Measurements from ENCODE around the gene ADAMTS12. TPM values are rescaled to one million over a fixed set of nuclear protein-coding genes. Genes with fewer than 3 reads are reported as not detected.

The ADAMTS12 gene
- total RNA-seq, 1 experiment from 2014 or later: 0.18 TPM

DNA sequence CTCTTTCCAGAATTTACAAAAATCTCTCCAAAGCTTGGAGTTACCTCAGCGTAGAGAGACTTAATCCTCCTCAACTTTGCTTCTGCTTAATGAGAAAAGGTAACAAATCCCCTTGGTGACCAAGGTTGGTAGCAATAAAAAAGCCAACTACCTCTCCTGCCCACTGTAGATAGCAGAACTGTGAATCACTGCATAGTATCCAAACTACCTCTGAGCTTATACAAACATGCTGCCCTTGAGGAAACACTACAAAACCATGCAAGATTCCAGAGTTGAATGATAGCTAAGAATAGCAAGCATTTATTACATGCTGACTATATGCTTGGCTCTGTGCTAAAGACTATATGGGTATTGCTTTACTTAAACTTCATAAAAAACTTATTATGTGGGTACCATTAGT lies 2.8 kb upstream of the ADAMTS12 start:
- BruUV-seq (replicated peaks): no TSS peak
- ATAC-seq: peak; percentile 96
- intact Hi-C loops (cut with micrococcal nuclease): no loop called here
- Histone ChIP-seq H3K9me2 (replicated peaks; ENCODE audit: low read length) (no peaks in the 10 kb centered on the region), H3K4me2 (ENCODE audit: low read length) (peak overlapping the region; percentile 38), H3K27ac (ENCODE audit: low read length) (peak overlapping the region; percentile 33), H3F3A (ENCODE audit: low read length, unreplicated experiment) (no peaks in the 10 kb centered on the region), H3K9ac (ENCODE audit: low read length) (no peak overlapping the region), H3K79me2 (ENCODE audit: low read length) (no peaks in the 10 kb centered on the region), H3K36me3 (ENCODE audit: low read depth, low read length) (no peaks in the 10 kb centered on the region), H3K4me3 (ENCODE audit: low read length) (no peak overlapping the region), H2AFZ (ENCODE audit: low read length) (no peak overlapping the region), H3K4me1 (ENCODE audit: insufficient read depth, low read length) (peaks cover 32% of the 10 kb centered on the region), H4K20me1 (ENCODE audit: low read length) (no peaks in the 10 kb centered on the region), H3K27me3 (ENCODE audit: low read length) (no peaks in the 10 kb centered on the region), H3K9me3 (ENCODE audit: low read length) (no peaks in the 10 kb centered on the region)
- ChIA-PET CTCF (no interaction called here), POLR2A (ENCODE audit: unreplicated experiment) (no interaction called here)
- TF ChIP-seq EZH2phosphoT487 (IDR thresholded peaks at IDR 0.05; ENCODE audit: borderline replicate concordance, low read length) (no peak), EZH2 (IDR thresholded peaks at IDR 0.05; ENCODE audit: low read length, unreplicated experiment) (no peak), CTCF (conservative IDR thresholded peaks at IDR 0.05; ENCODE audit: low read depth, low read length) (no peak)
- DNase-seq: peak; percentile 89

- no peak overlapping the region for H3K4me3 ChIP-seq (ENCODE audit: low read length)
- H3K27me3 ChIP-seq (ENCODE audit: low read length): no peaks in the 10 kb centered on the region
- no peak for TF ChIP-seq EZH2 (IDR thresholded peaks at IDR 0.05; ENCODE audit: low read length, unreplicated experiment)
- TF ChIP-seq EZH2phosphoT487 (IDR thresholded peaks at IDR 0.05; ENCODE audit: borderline replicate concordance, low read length): no peak
- TF ChIP-seq CTCF (conservative IDR thresholded peaks at IDR 0.05; ENCODE audit: low read depth, low read length): no peak
- intact Hi-C loops (cut with micrococcal nuclease): no loop called here
- H3K4me1 ChIP-seq (ENCODE audit: insufficient read depth, low read length): peaks cover 32% of the 10 kb centered on the region
- POLR2A ChIA-PET (ENCODE audit: unreplicated experiment): no interaction called here
- ATAC-seq (peak; percentile 39; the same call in 1 of the 2 replicates), DNase-seq (peak; percentile 91)
- H3K9me2 ChIP-seq (replicated peaks; ENCODE audit: low read length): no peaks in the 10 kb centered on the region
- BruUV-seq (replicated peaks): no TSS peak
- no peaks in the 10 kb centered on the region for H3F3A ChIP-seq (ENCODE audit: low read length, unreplicated experiment)
- no peaks in the 10 kb centered on the region for H4K20me1 ChIP-seq (ENCODE audit: low read length)
- CTCF ChIA-PET: no interaction called here
- H3K27ac ChIP-seq (ENCODE audit: low read length): no peak overlapping the region
- H3K9ac ChIP-seq (ENCODE audit: low read length): no peak overlapping the region
- no peak overlapping the region for H3K4me2 ChIP-seq (ENCODE audit: low read length)
- no peak overlapping the region for H2AFZ ChIP-seq (ENCODE audit: low read length)
- H3K79me2 ChIP-seq (ENCODE audit: low read length): no peaks in the 10 kb centered on the region
- H3K36me3 ChIP-seq (ENCODE audit: low read depth, low read length): no peaks in the 10 kb centered on the region
- H3K9me3 ChIP-seq (ENCODE audit: low read length): no peaks in the 10 kb centered on the region
Measured at GRCh38 chr5:33892620-33893137, 889 bp upstream of the ADAMTS12 start.

DNA sequence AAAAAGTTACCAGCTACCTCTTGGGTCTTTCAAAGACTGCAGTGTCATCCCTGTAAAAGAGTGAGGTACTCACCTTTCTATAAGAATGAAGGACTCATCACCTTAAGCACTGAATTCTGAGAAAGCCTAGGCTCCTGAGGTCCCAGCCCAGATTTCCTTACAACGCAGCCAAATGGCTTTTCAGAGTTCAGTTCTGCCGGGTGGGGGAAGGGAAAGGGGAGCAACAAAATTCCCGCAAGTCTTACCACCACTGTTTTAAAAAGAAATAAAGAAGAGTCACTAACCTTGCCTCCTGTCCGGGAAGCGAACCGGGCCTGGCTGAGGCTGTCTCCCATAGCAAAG lies 373 bp downstream of the ADAMTS12 start:
- no peaks in the 10 kb centered on the region for H3K27me3 ChIP-seq (ENCODE audit: low read length)
- ATAC-seq: no peak
- no peak overlapping the region for H3K27ac ChIP-seq (ENCODE audit: low read length)

More for the DNA sequence above, 373 bp downstream of the ADAMTS12 start:
- no peaks in the 10 kb centered on the region for H3F3A ChIP-seq (ENCODE audit: low read length, unreplicated experiment)
- H2AFZ ChIP-seq (ENCODE audit: low read length): no peak overlapping the region
- H3K9me3 ChIP-seq (ENCODE audit: low read length): no peaks in the 10 kb centered on the region
- no peak for DNase-seq
- no peaks in the 10 kb centered on the region for H3K36me3 ChIP-seq (ENCODE audit: low read depth, low read length)
- no peaks in the 10 kb centered on the region for H4K20me1 ChIP-seq (ENCODE audit: low read length)
- no peak overlapping the region for H3K9ac ChIP-seq (ENCODE audit: low read length)
- H3K79me2 ChIP-seq (ENCODE audit: low read length): no peaks in the 10 kb centered on the region
- peaks cover 32% of the 10 kb centered on the region for H3K4me1 ChIP-seq (ENCODE audit: insufficient read depth, low read length)
- no TSS peak for BruUV-seq (replicated peaks)
- CTCF ChIA-PET: no interaction called here
- H3K4me2 ChIP-seq (ENCODE audit: low read length): no peak overlapping the region
- POLR2A ChIA-PET (ENCODE audit: unreplicated experiment): no interaction called here
- no peak overlapping the region for H3K4me3 ChIP-seq (ENCODE audit: low read length)
- H3K9me2 ChIP-seq (replicated peaks; ENCODE audit: low read length): no peaks in the 10 kb centered on the region
- intact Hi-C loops (cut with micrococcal nuclease): no loop called here
- TF ChIP-seq EZH2 (IDR thresholded peaks at IDR 0.05; ENCODE audit: low read length, unreplicated experiment): no peak
- no peak for TF ChIP-seq EZH2phosphoT487 (IDR thresholded peaks at IDR 0.05; ENCODE audit: borderline replicate concordance, low read length)
- no peak for TF ChIP-seq CTCF (conservative IDR thresholded peaks at IDR 0.05; ENCODE audit: low read depth, low read length)
